Measurements from ENCODE around the gene KRT86. TPM values are rescaled to one million over a fixed set of nuclear protein-coding genes. Genes with fewer than 3 reads are reported as not detected.

The KRT86 gene
- total RNA-seq, 4 donors from 2014 or later = 3.6 TPM; not detected in 3

GRCh38 chr12:52356762-52357580, 82.5 kb downstream of the KRT86 start:
- no peaks in the 10 kb centered on the region for H3K4me1 ChIP-seq
- in situ Hi-C loops (cut with MboI; ENCODE audit: low pct_ligation_motif_present in 1 of 4, low pct_unique_long_range_greater_than_20kb in 1 of 4, low sequenced_read_pairs in 3 of 4) = no loop called here
- WGBS, 2 donors (ENCODE audit: low coverage in 1 of 2) = 90% methylated on average over 19 of the region's 20 CpGs; no CpG with 5 or more reads in 1 of the 2 donors

More at GRCh38 chr12:52356762-52357580, 82.5 kb downstream of the KRT86 start:
- Histone ChIP-seq H3K27me3 (no peaks in the 10 kb centered on the region), H3K36me3 (no peaks in the 10 kb centered on the region), H3K4me3 (no peak overlapping the region), H3K9me3 (no peaks in the 10 kb centered on the region), H3K27ac (no peak overlapping the region)
- DNase-seq = no peak
- TF ChIP-seq POLR2A (IDR thresholded peaks at IDR 0.05) (no peak), CTCF (IDR thresholded peaks at IDR 0.05) (no peak), EP300 (IDR thresholded peaks at IDR 0.05; ENCODE audit: low read depth) (no peak), POLR2AphosphoS5 (IDR thresholded peaks at IDR 0.05) (no peak)
- intact Hi-C loops (cut with DNase I; ENCODE audit: low total_unique reads) = no loop called here

Other genes starting within 250 kb of the KRT86 start
- 100 to 1,000 TPM in 1 of 4 donors, 10 to 100 TPM in 3; 50.7 to 102 (median 76.9) TPM for gene NR4A1, start 223.2 kb upstream of the KRT86 start, total RNA-seq
- 10 to 100 TPM; 15.7 to 64.1 (median 51.6) TPM for gene ATG101, start 204.7 kb upstream of the KRT86 start, total RNA-seq
- gene SMIM41, start 194.9 kb upstream of the KRT86 start, total RNA-seq = 1 to 10 TPM in 1 of 4 donors, under 1 TPM in 2, not detected in 1; 0.64 to 1.5 (median 0.80) TPM
- gene KRT80, start 82.6 kb upstream of the KRT86 start, total RNA-seq = under 1 TPM in 1 of 4 donors, not detected in 3; 0.14 TPM
- 1 to 10 TPM in 1 of 4 donors, under 1 TPM in 2, not detected in 1; 0.75 to 1.6 (median 0.95) TPM for gene KRT7, start 41.4 kb upstream of the KRT86 start, total RNA-seq
- gene KRT81, start 16.9 kb downstream of the KRT86 start, total RNA-seq = not detected
- not detected for gene KRT83, start 46.8 kb downstream of the KRT86 start, total RNA-seq
- gene KRT85, start 92.8 kb downstream of the KRT86 start, total RNA-seq = not detected
- gene KRT84, start 111.0 kb downstream of the KRT86 start, total RNA-seq = not detected
- not detected for gene KRT82, start 131.7 kb downstream of the KRT86 start, total RNA-seq
- gene KRT75, start 159.7 kb downstream of the KRT86 start, total RNA-seq = not detected
- not detected for gene KRT6B, start 177.5 kb downstream of the KRT86 start, total RNA-seq
- gene KRT6C, start 199.2 kb downstream of the KRT86 start, total RNA-seq = 10 to 100 TPM in 1 of 4 donors, not detected in 3; 23.9 TPM
- gene KRT6A, start 218.6 kb downstream of the KRT86 start, total RNA-seq = not detected
- gene KRT5, start 245.7 kb downstream of the KRT86 start, total RNA-seq = not detected

All from transverse colon (tissue), 4 donors.